Measurements from ENCODE around the gene YPEL5. TPM values are rescaled to one million over a fixed set of nuclear protein-coding genes. Genes with fewer than 3 reads are reported as not detected.

The YPEL5 gene
- total and polyA plus RNA-seq, 2 donors from 2014 or later, result 102 to 109 TPM

GRCh38 chr2:30162806-30163205, 16.0 kb downstream of the YPEL5 start:
- intact Hi-C loops (cut with DNase I), result loop anchor here (10.0 kb wide), 1 partner anchor 542 kb away; no protein-coding TSS in a partner anchor
- TF ChIP-seq, protein P1, sequence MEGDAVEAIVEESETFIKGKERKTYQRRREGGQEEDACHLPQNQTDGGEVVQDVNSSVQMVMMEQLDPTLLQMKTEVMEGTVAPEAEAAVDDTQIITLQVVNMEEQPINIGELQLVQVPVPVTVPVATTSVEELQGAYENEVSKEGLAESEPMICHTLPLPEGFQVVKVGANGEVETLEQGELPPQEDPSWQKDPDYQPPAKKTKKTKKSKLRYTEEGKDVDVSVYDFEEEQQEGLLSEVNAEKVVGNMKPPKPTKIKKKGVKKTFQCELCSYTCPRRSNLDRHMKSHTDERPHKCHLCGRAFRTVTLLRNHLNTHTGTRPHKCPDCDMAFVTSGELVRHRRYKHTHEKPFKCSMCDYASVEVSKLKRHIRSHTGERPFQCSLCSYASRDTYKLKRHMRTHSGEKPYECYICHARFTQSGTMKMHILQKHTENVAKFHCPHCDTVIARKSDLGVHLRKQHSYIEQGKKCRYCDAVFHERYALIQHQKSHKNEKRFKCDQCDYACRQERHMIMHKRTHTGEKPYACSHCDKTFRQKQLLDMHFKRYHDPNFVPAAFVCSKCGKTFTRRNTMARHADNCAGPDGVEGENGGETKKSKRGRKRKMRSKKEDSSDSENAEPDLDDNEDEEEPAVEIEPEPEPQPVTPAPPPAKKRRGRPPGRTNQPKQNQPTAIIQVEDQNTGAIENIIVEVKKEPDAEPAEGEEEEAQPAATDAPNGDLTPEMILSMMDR (IDR thresholded peaks at IDR 0.05; ENCODE audit: borderline replicate concordance, extremely low read depth, insufficient read depth), result no peak
- H3K4me1 ChIP-seq (ENCODE audit: control insufficient read depth in 2 of 3, insufficient read depth in 2 of 3, low read depth in 1 of 3, low read length in 3 of 3), result peaks cover 0 to 4% (median 0%) of the 10 kb centered on the region in 3 donors
- FAIRE-seq (no peak), DNase-seq (no peak)
- H3K27me3 ChIP-seq (ENCODE audit: control insufficient read depth, insufficient read depth, low read length), result no peaks in the 10 kb centered on the region
- no peaks in the 10 kb centered on the region for H3K9me3 ChIP-seq (ENCODE audit: control insufficient read depth in 2 of 3, insufficient read depth in 1 of 3, low read length in 3 of 3)
- no peak overlapping the region for H3K27ac ChIP-seq (ENCODE audit: low read depth in 2 of 2, low read length in 2 of 2)
- no peak overlapping the region for H3K9ac ChIP-seq (ENCODE audit: low read length in 3 of 3)
- H3K36me3 ChIP-seq (ENCODE audit: control insufficient read depth in 2 of 3, insufficient read depth in 3 of 3, low read length in 3 of 3), result peaks cover 3 to 23% (median 20%) of the 10 kb centered on the region in 3 donors
- H3K4me3 ChIP-seq (ENCODE audit: low read length in 3 of 3), result no peak overlapping the region

- Histone ChIP-seq H3K9me3 (ENCODE audit: control insufficient read depth in 2 of 3, insufficient read depth in 1 of 3, low read length in 3 of 3) (no peaks in the 10 kb centered on the region), H3K4me1 (ENCODE audit: control insufficient read depth in 2 of 3, insufficient read depth in 2 of 3, low read depth in 1 of 3, low read length in 3 of 3) (peaks cover 0 to 4% (median 0%) of the 10 kb centered on the region in 3 donors), H3K36me3 (ENCODE audit: control insufficient read depth in 2 of 3, insufficient read depth in 3 of 3, low read length in 3 of 3) (peaks cover 0 to 9% (median 8%) of the 10 kb centered on the region in 3 donors), H3K9ac (ENCODE audit: low read length in 3 of 3) (no peak overlapping the region), H3K27me3 (ENCODE audit: control insufficient read depth, insufficient read depth, low read length) (no peaks in the 10 kb centered on the region), H3K4me3 (ENCODE audit: low read length in 3 of 3) (no peak overlapping the region), H3K27ac (ENCODE audit: low read depth in 2 of 2, low read length in 2 of 2) (no peak overlapping the region)
- no peak for FAIRE-seq
- intact Hi-C loops (cut with DNase I), result loop anchor here (10.0 kb wide), 1 partner anchor 540 kb away; no protein-coding TSS in a partner anchor
- TF ChIP-seq, protein P1 (IDR thresholded peaks at IDR 0.05; ENCODE audit: borderline replicate concordance, extremely low read depth, insufficient read depth), result no peak
- DNase-seq, result no peak
Observed at GRCh38 chr2:30164131-30164925, 17.5 kb downstream of the YPEL5 start.

DNA sequence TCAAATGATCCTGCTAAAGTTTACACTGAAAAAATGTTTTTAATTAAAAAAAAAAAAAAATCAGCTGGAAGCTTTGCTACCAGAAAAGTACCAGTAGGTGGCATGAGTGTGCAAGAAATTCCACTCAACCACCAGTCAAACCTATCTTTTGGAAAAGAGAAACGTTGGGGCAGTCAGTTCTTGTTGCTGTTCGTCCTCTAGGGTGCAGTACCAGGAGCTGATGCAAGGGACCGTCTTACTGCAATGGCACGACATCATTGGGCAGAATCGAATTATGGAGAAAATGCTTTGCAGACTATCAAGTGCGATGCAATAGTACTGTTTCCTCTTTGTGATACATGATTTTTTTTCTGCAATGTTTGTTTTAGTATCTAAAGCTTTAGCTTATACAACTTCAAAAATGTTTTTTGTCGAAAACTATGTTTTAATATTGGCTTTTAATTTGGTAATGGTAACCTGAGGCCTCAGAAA, 18.3 kb downstream of the YPEL5 start:
- peak; percentile 95 for FAIRE-seq
- H3K9ac ChIP-seq (ENCODE audit: low read length in 3 of 3), result no peak overlapping the region
- peak in 4 of 5 donors; percentile 68 to 93 (median 82) for DNase-seq
- H3K27ac ChIP-seq (ENCODE audit: low read depth in 2 of 2, low read length in 2 of 2), result no peak overlapping the region
- H3K4me3 ChIP-seq (ENCODE audit: low read length in 3 of 3), result no peak overlapping the region
- TF ChIP-seq, protein P1 (IDR thresholded peaks at IDR 0.05; ENCODE audit: borderline replicate concordance, extremely low read depth, insufficient read depth), result peak; percentile 80
- peaks cover 0 to 5% (median 3%) of the 10 kb centered on the region in 3 donors for H3K36me3 ChIP-seq (ENCODE audit: control insufficient read depth in 2 of 3, insufficient read depth in 3 of 3, low read length in 3 of 3)
- no peaks in the 10 kb centered on the region for H3K4me1 ChIP-seq (ENCODE audit: control insufficient read depth in 2 of 3, insufficient read depth in 2 of 3, low read depth in 1 of 3, low read length in 3 of 3)
- no peaks in the 10 kb centered on the region for H3K27me3 ChIP-seq (ENCODE audit: control insufficient read depth, insufficient read depth, low read length)
- no peaks in the 10 kb centered on the region for H3K9me3 ChIP-seq (ENCODE audit: control insufficient read depth in 2 of 3, insufficient read depth in 1 of 3, low read length in 3 of 3)
- intact Hi-C loops (cut with DNase I), result loop anchor here (10.0 kb wide), 1 partner anchor 540 kb away; no protein-coding TSS in a partner anchor

All from kidney (tissue), 14 donors.